Suprapubic skin (tissue), 4 donors: ENCODE data around the gene CYSLTR2. TPM values are rescaled to one million over a fixed set of nuclear protein-coding genes. Genes with fewer than 3 reads are reported as not detected.

Source experiments
- DNase-seq, 2 donors: peaks; one replicate each; pipeline ENCODE4 v3.0.0-alpha.2; 2019; ENCODE audit warnings: low spot score in 2 of 2
- H3K27ac ChIP-seq: fragments of 200-600 bp; sonication (generic); one replicate; pipeline ENCODE4 v1.5.1; 2019
- H3K27me3 ChIP-seq: fragments of 200-600 bp; sonication (generic); one replicate; pipeline ENCODE4 v1.5.1; 2019
- H3K36me3 ChIP-seq: fragments of 200-600 bp; sonication (generic); one replicate; pipeline ENCODE4 v1.5.1; 2019
- H3K4me1 ChIP-seq: fragments of 200-600 bp; sonication (generic); one replicate; pipeline ENCODE4 v1.5.1; 2019
- H3K4me3 ChIP-seq: fragments of 200-600 bp; sonication (generic); one replicate; pipeline ENCODE4 v1.5.1; 2019; ENCODE audit warnings: mild to moderate bottlenecking
- H3K9me3 ChIP-seq: fragments of 200-600 bp; sonication (generic); one replicate; pipeline ENCODE4 v1.5.1; 2019
- EP300 ChIP-seq: sonication (generic); formaldehyde crosslinking; IDR thresholded peaks from one replicate; pipeline ENCODE4 v1.6.1; 2017; ENCODE audit warnings: antibody characterized with exemption
- POLR2A ChIP-seq, 2 donors: fragments of 450-650 bp; IDR thresholded peaks; one replicate each; pipeline ENCODE4 v1.6.1; 2017; ENCODE audit warnings: antibody characterized with exemption in 2 of 2, mild to moderate bottlenecking in 2 of 2, moderate library complexity in 2 of 2
- POLR2AphosphoS5 ChIP-seq, 3 donors: sonication (generic); formaldehyde crosslinking; IDR thresholded peaks; one replicate each; pipeline ENCODE4 v1.6.1; 2017; ENCODE audit warnings: antibody characterized with exemption in 3 of 3
- WGBS: methylation state at CpG from one replicate; pipeline ENCODE4 v1.1.5; 2018; 5-methylcytosine and 5-hydroxymethylcytosine counted together
- total RNA-seq, 4 donors: library from RNA; depleted of rRNA; stranded (reverse); fragments of >200 nt; gene quantifications; one replicate each; pipeline ENCODE4 v1.1.0, GENCODE V29; 2016
- TF ChIP-seq, protein P1 (sequence below), 2 donors: fragments of 200-600 bp in 1 of 2; fragments of 450-650 bp in 1 of 2; sonication (generic) in 1 of 2; IDR thresholded peaks; one replicate each; pipeline ENCODE4 v1.5.1; 2016 to 2019; ENCODE audit warnings: antibody characterized with exemption in 2 of 2, mild to moderate bottlenecking in 1 of 2, moderate library complexity in 1 of 2

CYSLTR2 gene
- total RNA-seq, 4 donors from 2014 or later = 0.93 to 2.2 (median 1.7) TPM

DNA sequence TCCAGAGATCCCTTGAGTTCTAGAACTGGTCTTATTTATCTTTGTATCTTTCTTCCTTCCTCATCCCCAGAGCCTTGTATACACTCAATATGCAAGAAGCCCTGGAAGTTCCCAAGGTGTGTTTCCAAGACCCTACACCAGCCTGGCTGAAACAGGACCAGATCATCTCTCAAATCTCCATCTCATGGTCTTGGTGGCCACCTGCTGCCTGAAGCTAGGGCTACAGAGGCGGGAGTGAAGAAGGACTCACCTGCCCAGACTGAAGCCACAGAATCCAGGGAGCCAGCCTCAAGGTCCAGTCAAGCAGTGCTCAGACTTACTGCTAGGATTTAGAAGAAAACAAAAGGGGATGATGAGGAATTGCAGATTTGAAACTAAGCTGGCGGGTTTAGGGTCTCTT is 6.1 kb upstream of the CYSLTR2 start:
- H3K4me1 ChIP-seq = peaks cover 4% of the 10 kb centered on the region
- DNase-seq = no peak
- 91% methylated on average over 2 of the region's 2 CpGs for WGBS
- no peak overlapping the region for H3K27ac ChIP-seq
- TF ChIP-seq, protein P1, sequence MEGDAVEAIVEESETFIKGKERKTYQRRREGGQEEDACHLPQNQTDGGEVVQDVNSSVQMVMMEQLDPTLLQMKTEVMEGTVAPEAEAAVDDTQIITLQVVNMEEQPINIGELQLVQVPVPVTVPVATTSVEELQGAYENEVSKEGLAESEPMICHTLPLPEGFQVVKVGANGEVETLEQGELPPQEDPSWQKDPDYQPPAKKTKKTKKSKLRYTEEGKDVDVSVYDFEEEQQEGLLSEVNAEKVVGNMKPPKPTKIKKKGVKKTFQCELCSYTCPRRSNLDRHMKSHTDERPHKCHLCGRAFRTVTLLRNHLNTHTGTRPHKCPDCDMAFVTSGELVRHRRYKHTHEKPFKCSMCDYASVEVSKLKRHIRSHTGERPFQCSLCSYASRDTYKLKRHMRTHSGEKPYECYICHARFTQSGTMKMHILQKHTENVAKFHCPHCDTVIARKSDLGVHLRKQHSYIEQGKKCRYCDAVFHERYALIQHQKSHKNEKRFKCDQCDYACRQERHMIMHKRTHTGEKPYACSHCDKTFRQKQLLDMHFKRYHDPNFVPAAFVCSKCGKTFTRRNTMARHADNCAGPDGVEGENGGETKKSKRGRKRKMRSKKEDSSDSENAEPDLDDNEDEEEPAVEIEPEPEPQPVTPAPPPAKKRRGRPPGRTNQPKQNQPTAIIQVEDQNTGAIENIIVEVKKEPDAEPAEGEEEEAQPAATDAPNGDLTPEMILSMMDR (IDR thresholded peaks at IDR 0.05) = no peak
- no peak for TF ChIP-seq POLR2A (IDR thresholded peaks at IDR 0.05)
- no peak for TF ChIP-seq POLR2AphosphoS5 (IDR thresholded peaks at IDR 0.05)
- TF ChIP-seq EP300 = no peak
- no peaks in the 10 kb centered on the region for H3K36me3 ChIP-seq
- no peak overlapping the region for H3K4me3 ChIP-seq
- no peaks in the 10 kb centered on the region for H3K27me3 ChIP-seq
- H3K9me3 ChIP-seq = no peaks in the 10 kb centered on the region

DNA sequence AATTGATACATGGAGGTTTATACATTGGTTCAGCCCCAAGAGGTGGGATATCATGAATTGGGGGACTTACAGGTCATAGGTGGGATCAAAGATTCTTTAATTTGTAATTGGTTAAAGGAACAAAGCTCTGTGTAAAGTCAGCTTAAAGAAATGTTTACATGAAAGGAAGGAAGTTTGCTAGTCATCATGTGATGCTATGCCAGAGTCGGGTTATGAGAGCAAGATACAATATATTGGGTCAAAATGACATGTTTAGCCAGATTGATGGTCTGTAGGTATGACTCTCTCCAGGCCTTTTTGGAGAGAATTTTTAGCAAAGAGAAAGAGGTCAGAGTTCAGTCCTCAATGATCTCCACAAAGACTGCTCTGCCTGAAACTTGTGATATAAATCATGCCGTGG is 5.3 kb upstream of the CYSLTR2 start:
- no peak for DNase-seq
- WGBS = 73% methylated on average over 2 of the region's 2 CpGs
- TF ChIP-seq, protein P1 (IDR thresholded peaks at IDR 0.05) = no peak
- TF ChIP-seq POLR2AphosphoS5 (IDR thresholded peaks at IDR 0.05) (no peak), EP300 (no peak), POLR2A (IDR thresholded peaks at IDR 0.05) (no peak)

DNA sequence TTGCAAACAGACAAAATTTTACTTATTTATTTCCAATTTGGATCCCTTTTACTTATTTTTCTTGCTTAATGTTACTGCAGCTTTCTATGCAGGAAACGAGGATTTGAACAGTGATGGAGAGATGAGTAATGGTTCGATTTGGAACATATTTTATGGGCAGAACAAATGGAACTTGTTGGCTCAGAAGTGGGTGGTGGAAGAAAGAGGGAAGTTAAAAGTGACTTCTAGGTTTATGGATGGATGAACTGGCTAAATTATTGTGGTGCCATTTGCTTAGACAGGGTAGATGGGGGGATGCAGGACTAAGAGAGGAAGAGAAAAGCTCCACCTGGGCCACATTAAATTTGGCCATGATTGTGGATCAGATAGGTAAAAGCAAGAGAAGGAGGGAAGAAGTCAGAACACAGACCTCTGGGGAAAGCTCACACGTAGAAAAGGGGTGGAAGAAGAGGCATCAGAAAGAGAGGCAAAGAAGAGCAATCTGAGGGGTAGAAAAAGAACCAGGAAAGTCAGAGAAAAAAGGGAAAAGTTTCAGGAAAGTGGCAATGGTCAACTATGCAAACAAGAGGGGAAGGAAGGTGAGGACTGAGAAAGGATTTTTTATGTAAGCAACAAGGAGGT is 768 bp upstream of the CYSLTR2 start:
- TF ChIP-seq POLR2AphosphoS5 (IDR thresholded peaks at IDR 0.05) (no peak), EP300 (no peak), POLR2A (IDR thresholded peaks at IDR 0.05) (no peak)
- TF ChIP-seq, protein P1 (IDR thresholded peaks at IDR 0.05) = no peak
- H3K36me3 ChIP-seq = no peaks in the 10 kb centered on the region
- H3K27me3 ChIP-seq = no peaks in the 10 kb centered on the region
- no peak overlapping the region for H3K27ac ChIP-seq
- no peak overlapping the region for H3K4me3 ChIP-seq
- H3K9me3 ChIP-seq = no peaks in the 10 kb centered on the region
- no peak for DNase-seq
- peaks cover 10% of the 10 kb centered on the region for H3K4me1 ChIP-seq
- WGBS = 58% methylated on average over 3 of the region's 3 CpGs

More for the DNA sequence above, 5.3 kb upstream of the CYSLTR2 start:
- H3K4me3 ChIP-seq = no peak overlapping the region
- no peaks in the 10 kb centered on the region for H3K9me3 ChIP-seq
- no peaks in the 10 kb centered on the region for H3K27me3 ChIP-seq
- no peak overlapping the region for H3K27ac ChIP-seq
- H3K36me3 ChIP-seq = no peaks in the 10 kb centered on the region
- H3K4me1 ChIP-seq = peaks cover 8% of the 10 kb centered on the region

DNA sequence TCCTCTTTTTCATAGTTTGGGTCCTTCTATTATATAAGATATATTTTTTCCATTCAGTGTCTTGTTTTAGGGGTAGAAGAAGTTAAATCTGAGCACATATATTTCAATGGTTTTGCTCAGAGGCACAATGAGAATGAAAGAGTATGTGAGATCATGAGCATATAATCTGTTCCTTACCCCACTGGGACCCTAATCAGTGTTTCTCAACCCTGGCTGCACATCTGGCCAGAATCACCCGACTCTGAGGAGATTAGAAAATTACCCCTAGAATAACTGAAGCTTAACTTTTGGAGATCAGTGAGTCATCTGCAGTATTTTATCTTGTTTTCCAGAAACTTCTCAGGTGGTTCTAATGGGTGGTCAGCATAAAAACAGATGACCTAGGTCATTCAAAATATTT is 782 bp downstream of the CYSLTR2 start:
- Histone ChIP-seq H3K36me3 (no peaks in the 10 kb centered on the region), H3K4me3 (no peak overlapping the region), H3K9me3 (no peaks in the 10 kb centered on the region), H3K4me1 (peaks cover 10% of the 10 kb centered on the region), H3K27ac (no peak overlapping the region), H3K27me3 (no peaks in the 10 kb centered on the region)
- WGBS = 58% methylated on average over 1 of the region's 1 CpG
- DNase-seq = no peak
- TF ChIP-seq POLR2AphosphoS5 (IDR thresholded peaks at IDR 0.05) (no peak), EP300 (no peak), POLR2A (IDR thresholded peaks at IDR 0.05) (no peak)
- TF ChIP-seq, protein P1 (IDR thresholded peaks at IDR 0.05) = no peak

DNA sequence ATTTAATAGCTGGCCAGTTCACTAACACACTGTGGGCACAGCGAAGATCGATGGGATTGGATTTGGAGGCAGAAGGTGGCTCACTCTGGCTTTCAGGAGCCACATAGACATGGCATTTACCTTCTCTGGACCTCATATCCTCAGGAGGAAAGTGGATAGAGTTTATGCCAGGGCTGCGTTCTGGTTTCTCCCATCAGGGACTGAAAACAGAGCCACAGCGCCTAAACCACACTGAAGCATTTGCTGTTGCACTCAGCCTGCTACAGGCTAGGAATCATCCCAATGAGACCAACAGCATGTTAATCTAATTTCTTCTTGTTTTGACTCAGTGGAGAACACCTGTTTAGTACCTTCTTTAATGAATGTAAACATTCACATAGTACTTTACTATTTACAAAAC is 1.6 kb downstream of the CYSLTR2 start:
- no peaks in the 10 kb centered on the region for H3K9me3 ChIP-seq
- no peak for TF ChIP-seq EP300
- TF ChIP-seq POLR2AphosphoS5 (IDR thresholded peaks at IDR 0.05) = no peak
- H3K27ac ChIP-seq = no peak overlapping the region
- WGBS = 82% methylated on average over 4 of the region's 4 CpGs
- H3K36me3 ChIP-seq = no peaks in the 10 kb centered on the region
- no peak overlapping the region for H3K4me3 ChIP-seq
- no peak for DNase-seq
- H3K27me3 ChIP-seq = no peaks in the 10 kb centered on the region
- H3K4me1 ChIP-seq = peaks cover 10% of the 10 kb centered on the region

DNA sequence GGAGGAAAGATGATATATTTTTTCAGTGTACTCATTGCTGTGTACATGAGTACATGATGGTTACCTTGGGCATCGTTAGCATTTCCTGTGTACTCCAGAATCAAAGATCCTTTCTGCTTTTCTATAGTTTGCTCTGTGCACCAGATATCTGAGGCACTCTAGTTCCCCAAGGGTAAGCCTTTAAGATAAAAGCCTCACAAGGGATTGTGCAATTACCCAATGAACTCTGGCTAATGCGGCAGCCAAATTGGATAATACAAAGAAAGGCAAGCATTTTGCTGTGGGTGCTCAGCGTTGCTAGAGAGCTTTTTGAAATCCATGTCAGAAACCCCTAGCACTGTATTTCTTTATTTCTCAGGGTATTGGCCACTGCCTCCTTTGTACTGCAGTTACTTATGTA is 2.9 kb downstream of the CYSLTR2 start:
- Histone ChIP-seq H3K9me3 (no peaks in the 10 kb centered on the region), H3K27ac (no peak overlapping the region), H3K27me3 (no peaks in the 10 kb centered on the region), H3K36me3 (no peaks in the 10 kb centered on the region), H3K4me1 (peaks cover 6% of the 10 kb centered on the region), H3K4me3 (no peak overlapping the region)
- TF ChIP-seq, protein P1 (IDR thresholded peaks at IDR 0.05) = no peak
- no peak for TF ChIP-seq POLR2A (IDR thresholded peaks at IDR 0.05)
- no peak for TF ChIP-seq EP300
- TF ChIP-seq POLR2AphosphoS5 (IDR thresholded peaks at IDR 0.05) = no peak
- no peak for DNase-seq
- 66% methylated on average over 3 of the region's 3 CpGs for WGBS
